GM12891 (cell line): ENCODE data around the gene LYSMD2.

ENCODE experiments used
- DNase-seq: peaks from one replicate; pipeline ENCODE4 v3.0.0; 2011; ENCODE audit warnings: low spot score; ENCODE audit not compliant: insufficient read length
- FAIRE-seq: peaks from 2 replicates; lab custom pipeline; 2011; peaks lifted over from hg19 to GRCh38; lab: Jason Lieb, UNC
- PAX5 ChIP-seq: IDR thresholded peaks from 2 replicates; pipeline ENCODE4 v1.6.1; 2011; ENCODE audit warnings: low read length, moderate library complexity, mild to moderate bottlenecking; ENCODE audit not compliant: insufficient read depth, severe bottlenecking
- POLR2A ChIP-seq: IDR thresholded peaks from 2 replicates; pipeline ENCODE4 v1.6.1; 2011; ENCODE audit warnings: low read depth, low read length, control low read depth
- POLR2AphosphoS5 ChIP-seq: IDR thresholded peaks from 2 replicates; pipeline ENCODE4 v1.6.1; 2011; ENCODE audit warnings: low read depth, low read length, control low read depth
- POU2F2 ChIP-seq: IDR thresholded peaks from 2 replicates; pipeline ENCODE4 v1.6.1; 2011; ENCODE audit warnings: low read depth, mild to moderate bottlenecking, control low read depth, low read length, moderate library complexity
- SPI1 ChIP-seq: IDR thresholded peaks from 2 replicates; pipeline ENCODE4 v1.6.1; 2011; ENCODE audit warnings: low read depth, low read length, control low read depth
- TAF1 ChIP-seq: IDR thresholded peaks from 2 replicates; pipeline ENCODE4 v1.6.1; 2011; ENCODE audit warnings: low read depth, low read length, control low read depth

LYSMD2 gene

DNA sequence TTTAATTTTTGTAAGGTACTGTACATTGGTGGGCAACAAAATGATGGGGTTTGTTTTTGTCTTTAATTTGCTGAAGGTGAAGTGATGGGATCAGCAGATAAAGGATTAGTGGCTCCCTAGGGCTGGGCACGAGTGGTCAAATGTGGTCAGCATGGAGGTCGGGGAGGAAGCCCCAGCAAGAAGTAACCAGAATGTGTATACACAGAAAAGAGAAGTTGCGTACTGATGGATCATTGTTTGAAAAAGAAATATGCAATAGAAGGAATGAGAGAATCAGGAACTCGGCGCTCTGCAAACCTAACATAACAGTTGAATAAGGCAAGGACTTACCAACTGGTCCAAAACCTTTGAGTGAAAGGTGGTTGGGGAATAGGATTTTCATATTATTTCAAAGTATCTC is 15.4 kb upstream of the LYSMD2 start:
- FAIRE-seq = no peak
- no peak for DNase-seq
- no peak for TF ChIP-seq SPI1
- TF ChIP-seq POLR2A = no peak
- no peak for TF ChIP-seq PAX5
- TF ChIP-seq POLR2AphosphoS5 = no peak
- no peak for TF ChIP-seq POU2F2
- no peak for TF ChIP-seq TAF1

DNA sequence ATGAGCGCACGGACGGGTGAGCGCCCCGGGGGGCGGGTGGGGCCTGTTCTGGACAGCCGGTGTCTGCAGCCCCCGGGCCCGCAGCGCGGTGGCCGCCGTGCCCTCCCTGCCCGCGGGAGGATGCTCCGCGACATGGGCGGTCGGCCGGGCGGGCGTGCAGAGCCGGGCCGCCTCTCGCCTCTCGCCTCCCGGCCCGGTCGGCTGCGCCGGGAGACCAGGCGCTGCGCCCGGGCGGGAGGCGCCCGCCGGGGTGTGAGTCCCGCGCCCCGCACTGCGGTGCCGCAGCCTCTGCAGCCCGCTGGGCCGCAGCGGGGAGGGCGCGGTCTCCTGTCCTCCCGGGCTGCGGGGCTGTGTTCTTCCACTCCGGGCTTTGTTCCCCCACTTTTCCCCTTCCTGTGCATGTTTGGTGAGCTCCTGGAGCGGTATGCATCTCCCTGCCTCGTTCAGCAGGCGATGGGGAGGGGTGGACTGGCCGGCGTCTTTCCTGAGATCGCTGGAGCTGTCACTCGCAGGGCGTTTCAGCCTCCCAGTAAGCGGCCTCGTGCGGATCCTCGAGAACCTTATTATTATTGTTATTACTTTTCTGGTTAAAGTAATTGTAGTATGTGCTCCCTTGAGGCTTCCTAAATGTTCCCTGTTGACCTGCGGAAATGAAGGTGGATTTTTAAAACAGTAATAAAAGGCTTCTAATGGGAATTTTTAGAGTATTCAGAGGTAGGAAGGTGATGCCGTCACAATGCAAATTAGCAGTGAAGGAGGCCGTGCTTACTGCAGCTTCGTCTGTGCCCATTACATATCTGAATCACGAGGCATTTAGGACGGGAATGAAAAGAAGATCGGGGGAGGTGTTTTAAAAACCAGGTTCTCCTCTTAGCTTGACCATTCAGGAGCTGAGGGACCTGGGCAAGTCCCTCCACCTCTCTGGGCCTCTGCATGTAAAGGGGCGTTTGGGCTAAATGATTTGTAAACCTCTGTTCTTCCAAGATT is 14.5 kb upstream of the LYSMD2 start:
- DNase-seq (peak; percentile 32), FAIRE-seq (no peak)
- TF ChIP-seq SPI1 = no peak
- peak; percentile 32; the same call in 1 of the 2 replicates for TF ChIP-seq POLR2AphosphoS5

DNA sequence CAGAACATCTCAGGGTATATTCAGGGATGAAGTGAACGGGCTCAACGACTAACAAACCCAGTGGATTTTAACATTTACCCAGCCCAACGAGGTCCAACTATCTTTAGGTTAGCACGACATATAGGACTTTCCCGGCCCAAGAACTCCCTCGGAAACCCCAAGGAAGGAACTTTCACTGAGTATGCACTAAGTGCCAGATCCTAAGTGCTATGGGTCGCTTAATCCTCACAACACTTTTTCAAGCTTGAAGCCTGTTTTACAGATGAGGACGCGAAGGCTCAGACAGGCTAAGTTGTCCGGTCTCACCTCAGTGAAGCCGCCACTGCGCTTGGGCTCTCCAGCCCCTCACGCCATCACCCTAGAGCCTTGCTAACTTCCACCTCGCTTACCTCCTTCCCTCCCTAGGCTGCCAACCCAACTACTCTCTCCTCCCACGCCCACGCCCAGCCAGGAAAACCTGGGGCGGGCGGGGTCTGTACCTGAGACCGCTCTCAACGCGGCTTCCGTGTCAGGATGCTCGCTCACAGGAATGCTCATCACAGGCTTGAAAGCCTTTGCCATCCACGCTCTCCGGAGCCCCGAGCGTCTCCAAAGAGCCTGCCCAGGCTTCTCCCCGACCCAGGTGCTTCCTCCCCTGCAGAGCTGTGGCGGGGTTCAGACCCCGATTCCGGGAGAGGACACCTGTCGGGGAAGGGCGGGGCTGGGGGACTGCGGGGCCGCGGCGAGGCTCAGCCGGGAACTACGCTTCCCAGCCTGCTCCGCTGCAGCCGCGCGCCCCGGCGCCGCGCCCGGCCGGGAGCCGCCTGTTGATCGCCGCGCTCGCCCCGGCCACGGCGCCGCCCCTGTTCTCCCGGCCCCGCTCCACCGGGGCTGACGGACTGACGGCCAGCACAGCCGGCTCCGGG is 13.6 kb upstream of the LYSMD2 start, which contains the start of gene TMOD2:
Gene TMOD2 (plus strand): TSS at position 806 of the 905 bp plus-strand sequence. CDS start 14,845 bp downstream, outside the sequence.
- DNase-seq (peak; percentile 64), FAIRE-seq (peak; percentile 93)
- no peak for TF ChIP-seq PAX5
- TF ChIP-seq POLR2AphosphoS5 = no peak
- no peak for TF ChIP-seq TAF1
- no peak for TF ChIP-seq POU2F2
- TF ChIP-seq SPI1 = no peak
- TF ChIP-seq POLR2A = no peak

- FAIRE-seq = peak; percentile 79
These were observed 12.7 kb upstream of the LYSMD2 start for GRCh38 chr15:51750186-51750585.

DNA sequence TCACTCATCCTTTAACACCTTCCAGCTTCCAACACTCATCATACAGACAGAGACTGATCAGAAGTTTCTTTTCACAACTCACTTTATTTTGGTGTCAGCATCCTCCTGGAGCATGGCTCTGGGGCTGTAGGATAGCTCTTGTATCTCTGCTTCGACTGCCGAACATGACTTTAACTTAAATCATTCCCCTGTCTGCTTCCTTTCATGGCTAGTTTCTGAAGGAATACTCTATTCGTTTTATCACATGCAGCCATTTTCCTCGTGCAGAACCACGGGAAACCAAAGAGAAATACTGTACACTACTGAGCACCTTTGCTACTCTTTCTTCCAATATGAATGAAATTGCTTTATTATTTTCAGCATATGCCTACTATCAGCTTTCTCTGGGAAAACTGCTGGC is 11.9 kb upstream of the LYSMD2 start:
- no peak for DNase-seq
- peak; percentile 56 for FAIRE-seq

More at GRCh38 chr15:51750186-51750585, 12.7 kb upstream of the LYSMD2 start:
- no peak for DNase-seq
- TF ChIP-seq POLR2AphosphoS5 (no peak), PAX5 (no peak), POU2F2 (no peak), POLR2A (no peak), SPI1 (no peak), TAF1 (no peak)

GRCh38 chr15:51739061-51739712 is 1.7 kb upstream of the LYSMD2 start:
- no peak for DNase-seq
- FAIRE-seq = no peak
- TF ChIP-seq POU2F2 = no peak
- no peak for TF ChIP-seq PAX5
- no peak for TF ChIP-seq POLR2A
- TF ChIP-seq POLR2AphosphoS5 = no peak
- no peak for TF ChIP-seq SPI1
- TF ChIP-seq TAF1 = no peak

More for the DNA sequence above, 11.9 kb upstream of the LYSMD2 start:
- TF ChIP-seq POU2F2 (no peak), SPI1 (no peak), POLR2AphosphoS5 (no peak), TAF1 (no peak), POLR2A (no peak), PAX5 (no peak)

- no peak for DNase-seq
- no peak for TF ChIP-seq POLR2AphosphoS5
- no peak for FAIRE-seq
These were observed 1.1 kb upstream of the LYSMD2 start for GRCh38 chr15:51738553-51738952.

DNA sequence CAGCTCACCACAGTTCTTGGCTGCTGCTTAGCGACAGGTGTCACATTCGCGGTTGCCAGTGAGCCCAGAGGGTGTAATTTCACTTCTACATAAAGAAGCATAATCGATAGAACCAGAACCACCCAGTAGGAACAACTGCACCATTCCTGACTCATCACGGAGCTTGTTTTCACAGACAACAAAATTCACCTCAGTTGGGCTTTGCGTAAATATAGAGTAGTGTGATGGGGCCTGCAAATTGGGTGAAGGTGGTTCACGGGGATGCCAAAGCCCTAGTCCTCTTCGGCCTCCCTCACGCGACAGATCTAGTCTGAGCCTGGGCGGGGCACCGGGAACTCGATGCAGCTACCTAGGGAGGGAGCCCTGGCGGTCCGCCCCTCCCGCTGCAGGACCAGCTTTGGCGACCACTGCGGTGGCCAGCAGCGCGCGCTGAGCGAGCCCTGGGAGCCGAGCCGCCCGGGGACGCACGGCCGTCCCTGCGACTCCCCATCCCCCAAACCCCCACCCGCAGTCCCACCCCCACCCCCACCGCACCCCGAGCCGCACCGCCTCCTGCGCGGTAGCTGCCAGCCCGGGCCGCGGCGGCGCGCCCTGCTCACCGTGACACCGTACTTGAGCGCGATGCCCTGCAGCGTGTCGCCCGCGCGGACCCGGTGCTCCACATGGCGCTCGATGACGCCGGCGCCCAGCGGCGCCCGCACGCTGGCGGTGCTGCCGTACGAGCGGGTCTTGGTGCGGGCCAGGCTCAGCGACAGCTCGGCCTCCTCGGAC is 519 bp downstream of the LYSMD2 start:
- DNase-seq (peak; percentile 39), FAIRE-seq (peak; percentile 83)
- TF ChIP-seq TAF1 (no peak), SPI1 (no peak), POU2F2 (no peak), POLR2AphosphoS5 (no peak), PAX5 (no peak), POLR2A (no peak)
